NCI-H187 (cell line): ENCODE measurements around the gene HAUS5.

Source experiments
- DNase-seq, 2 experiments: peaks; one replicate each; lab custom pipeline; 2025; lab: John Stamatoyannopoulos, UW

The HAUS5 gene

GRCh38 chr19:35607661-35608060 is 4.9 kb upstream of the HAUS5 start:
- DNase-seq, result no peak

DNA sequence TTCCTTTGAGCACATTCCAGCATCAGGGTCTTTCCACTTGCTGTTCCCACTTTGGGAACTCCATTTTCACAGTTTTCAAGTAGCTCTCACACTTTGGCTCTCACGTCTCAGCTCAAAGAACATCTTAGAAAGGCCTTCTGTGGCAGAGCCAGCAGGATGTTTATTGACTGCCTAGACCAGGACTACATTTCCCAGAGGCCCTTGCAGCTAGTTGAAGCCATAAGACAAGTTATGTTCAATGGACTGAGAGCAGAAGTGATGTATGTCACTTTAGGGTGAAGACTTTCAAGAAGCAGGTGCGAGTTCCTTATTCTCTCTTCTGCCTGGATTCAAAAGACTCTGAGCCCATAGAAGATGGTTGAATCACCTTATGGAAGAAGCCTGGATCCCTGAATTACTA is 4.3 kb upstream of the HAUS5 start:
- no peak for DNase-seq

DNA sequence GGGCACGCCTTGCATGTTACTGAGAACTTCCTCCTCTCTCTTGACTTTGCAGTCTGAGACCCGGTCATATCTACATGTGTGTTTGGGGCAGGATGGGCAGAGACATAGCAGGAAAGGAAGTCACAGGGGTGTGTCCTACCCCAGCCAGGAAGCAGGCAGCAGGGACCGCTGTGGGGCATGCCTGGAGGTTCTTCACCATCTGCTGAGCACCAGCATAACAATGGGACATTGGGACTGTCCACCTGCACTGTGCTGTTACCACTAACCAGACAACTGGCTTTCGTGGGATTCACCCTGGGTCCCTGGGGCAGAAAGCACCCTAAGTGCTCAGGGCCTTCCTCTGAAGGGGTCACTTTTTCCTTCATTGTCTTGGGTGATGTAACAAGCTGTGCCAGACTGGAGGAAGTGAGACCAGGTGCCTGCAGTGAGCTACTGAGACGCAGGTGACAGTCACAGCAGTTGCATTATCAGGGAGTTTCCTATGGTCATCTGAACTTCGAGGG is 2.6 kb upstream of the HAUS5 start:
- no peak for DNase-seq

GRCh38 chr19:35612224-35612558 is 344 bp upstream of the HAUS5 start:
- DNase-seq, result no peak

DNA sequence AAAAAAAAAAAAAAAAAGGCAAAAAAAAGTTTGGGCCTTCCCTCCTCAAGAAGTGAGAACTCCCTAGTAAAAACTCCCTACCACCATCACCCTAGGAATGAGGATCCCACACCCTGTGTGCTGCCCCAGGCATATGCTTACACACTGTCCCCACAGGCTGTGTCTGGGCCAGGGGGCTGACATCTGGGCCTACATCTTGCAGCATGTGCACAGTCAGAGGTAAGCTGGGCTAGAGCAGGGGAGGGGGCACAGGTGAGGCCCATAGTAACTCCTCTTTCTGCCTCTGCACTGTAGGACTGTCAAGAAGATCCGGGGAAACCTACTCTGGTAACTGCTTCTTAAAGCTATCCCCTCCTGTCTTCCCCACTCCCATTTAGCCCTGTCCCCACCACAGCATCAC is 1.0 kb downstream of the HAUS5 start:
- DNase-seq, result no peak

DNA sequence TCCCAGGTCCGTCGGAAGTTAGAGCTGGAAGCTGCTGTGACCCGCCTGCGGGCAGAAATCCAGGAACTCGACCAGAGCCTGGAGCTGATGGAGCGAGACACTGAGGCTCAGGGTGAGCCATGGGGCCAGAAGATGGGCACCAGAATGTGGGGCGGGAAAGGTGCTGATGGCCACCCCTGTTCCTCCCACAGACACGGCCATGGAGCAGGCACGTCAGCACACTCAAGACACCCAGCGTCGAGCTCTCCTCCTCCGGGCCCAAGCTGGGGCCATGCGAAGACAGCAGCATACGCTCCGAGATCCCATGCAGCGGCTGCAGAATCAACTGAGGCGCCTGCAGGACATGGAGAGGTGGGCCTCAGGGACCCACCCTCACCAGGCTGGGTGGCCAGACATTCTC is 2.5 kb downstream of the HAUS5 start:
- no peak for DNase-seq

DNA sequence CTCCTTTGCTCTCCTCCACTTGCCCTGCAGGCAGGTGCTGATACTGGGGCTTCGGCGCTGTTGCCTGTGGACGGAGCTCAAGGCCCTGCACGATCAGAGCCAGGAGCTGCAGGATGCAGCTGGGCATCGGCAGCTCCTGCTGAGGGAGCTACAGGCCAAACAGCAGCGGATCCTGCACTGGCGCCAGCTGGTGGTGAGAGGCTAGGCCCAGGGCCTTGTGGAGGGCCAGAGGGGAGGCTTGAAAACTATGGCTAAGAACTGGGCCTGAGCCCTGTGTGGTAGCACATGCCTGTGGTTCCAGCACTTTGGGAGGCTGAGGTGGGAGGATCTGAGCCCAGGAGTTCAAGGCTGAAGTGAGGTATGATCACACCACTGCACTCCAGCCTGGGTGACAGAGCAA is 6.3 kb downstream of the HAUS5 start:
- no peak for DNase-seq

DNA sequence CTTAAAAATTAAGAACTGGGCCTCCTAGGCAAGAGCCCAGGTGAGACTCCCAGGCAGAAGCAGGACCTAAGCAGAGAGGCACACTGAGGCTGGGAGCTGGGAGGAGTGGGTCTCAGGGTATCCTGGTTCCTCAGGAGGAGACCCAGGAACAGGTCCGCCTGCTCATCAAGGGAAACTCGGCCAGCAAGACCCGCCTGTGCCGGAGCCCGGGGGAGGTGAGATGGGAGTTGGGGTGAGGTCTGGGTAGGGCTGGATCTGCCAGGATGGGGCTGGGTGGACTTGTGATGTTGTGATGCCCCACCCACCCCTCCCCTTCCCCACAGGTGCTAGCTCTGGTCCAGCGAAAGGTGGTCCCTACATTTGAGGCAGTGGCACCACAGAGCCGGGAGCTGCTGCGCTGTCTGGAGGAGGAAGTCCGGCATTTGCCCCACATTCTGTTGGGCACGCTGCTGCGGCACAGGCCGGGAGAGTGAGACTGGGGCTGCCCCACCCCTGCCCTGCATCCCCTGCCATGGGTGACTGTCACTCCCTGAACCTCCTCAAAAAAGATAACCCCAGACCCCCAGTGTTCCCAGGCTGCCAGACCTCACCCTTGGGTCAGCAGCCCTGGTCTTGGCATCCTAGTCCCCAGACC is 6.9 kb downstream of the HAUS5 start:
- no peak for DNase-seq

- no peak for DNase-seq
Observed at GRCh38 chr19:35620001-35620400, 7.5 kb downstream of the HAUS5 start.

DNA sequence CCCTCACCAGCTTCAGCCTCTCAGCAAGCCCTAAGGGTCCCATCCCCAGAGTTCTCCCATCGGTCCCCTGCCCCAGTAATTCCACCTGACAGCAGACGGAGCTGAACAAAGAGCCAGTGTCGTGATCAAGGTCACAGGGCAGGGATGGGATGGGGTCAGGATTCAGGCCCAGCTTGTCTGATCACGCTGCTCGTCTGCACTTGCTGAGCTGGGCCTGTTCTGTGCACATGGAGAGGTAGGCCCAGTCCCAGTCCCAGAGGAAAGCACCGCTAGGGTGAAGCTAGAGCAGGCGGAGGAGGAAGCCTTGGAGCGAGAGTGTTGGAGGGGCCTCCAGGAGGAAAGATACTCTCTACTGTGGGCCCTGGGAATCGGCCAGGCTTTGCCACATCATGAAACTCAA is 9.2 kb downstream of the HAUS5 start:
- DNase-seq, result no peak

DNA sequence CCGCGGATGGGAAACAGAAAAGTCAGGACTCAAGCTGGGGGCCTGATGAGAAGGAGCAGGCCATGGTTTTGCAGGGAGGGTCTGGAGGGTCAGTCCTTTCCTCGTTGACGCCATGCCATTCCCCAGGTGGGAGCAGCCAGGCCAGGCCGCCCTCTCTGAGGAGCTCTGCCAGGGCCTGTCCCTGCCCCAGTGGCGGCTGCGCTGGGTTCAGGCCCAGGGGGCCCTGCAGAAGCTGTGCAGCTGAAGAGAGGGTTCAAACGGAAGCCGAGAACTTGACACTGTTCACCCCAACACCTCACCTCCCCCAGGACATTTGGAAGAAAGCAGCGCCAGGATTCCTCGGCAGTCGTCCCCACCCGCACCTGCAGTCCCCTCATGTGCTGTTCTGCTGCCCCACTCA is 10.2 kb downstream of the HAUS5 start:
- DNase-seq, result no peak

- DNase-seq, result no peak
Observed at GRCh38 chr19:35623327-35624010, 10.9 kb downstream of the HAUS5 start.

DNA sequence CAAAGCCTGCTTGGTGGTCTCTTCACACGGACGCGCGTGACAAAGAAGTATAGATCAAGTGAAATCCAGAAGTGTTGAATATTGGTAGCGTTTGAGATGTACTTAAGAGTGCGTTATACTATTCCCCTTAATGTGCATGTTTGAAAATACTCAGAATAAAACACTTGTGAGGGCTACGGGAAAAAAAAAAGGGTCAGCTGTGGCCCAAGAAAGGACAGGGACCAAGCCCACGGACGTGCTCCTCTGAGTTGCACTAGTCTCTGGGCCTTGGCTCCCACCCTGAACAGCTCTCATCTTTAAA is 15.7 kb downstream of the HAUS5 start:
- no peak for DNase-seq

- peak; percentile 96 to 98 for DNase-seq
Observed at GRCh38 chr19:35628565-35629331, 16.2 kb downstream of the HAUS5 start, which contains the start of gene RBM42. RBM42 (plus strand) TSS chr19:35629036; CDS start chr19:35629154, 118 bp downstream.

- DNase-seq, result no peak
Observed at GRCh38 chr19:35629332-35629633, 16.7 kb downstream of the HAUS5 start.

DNA sequence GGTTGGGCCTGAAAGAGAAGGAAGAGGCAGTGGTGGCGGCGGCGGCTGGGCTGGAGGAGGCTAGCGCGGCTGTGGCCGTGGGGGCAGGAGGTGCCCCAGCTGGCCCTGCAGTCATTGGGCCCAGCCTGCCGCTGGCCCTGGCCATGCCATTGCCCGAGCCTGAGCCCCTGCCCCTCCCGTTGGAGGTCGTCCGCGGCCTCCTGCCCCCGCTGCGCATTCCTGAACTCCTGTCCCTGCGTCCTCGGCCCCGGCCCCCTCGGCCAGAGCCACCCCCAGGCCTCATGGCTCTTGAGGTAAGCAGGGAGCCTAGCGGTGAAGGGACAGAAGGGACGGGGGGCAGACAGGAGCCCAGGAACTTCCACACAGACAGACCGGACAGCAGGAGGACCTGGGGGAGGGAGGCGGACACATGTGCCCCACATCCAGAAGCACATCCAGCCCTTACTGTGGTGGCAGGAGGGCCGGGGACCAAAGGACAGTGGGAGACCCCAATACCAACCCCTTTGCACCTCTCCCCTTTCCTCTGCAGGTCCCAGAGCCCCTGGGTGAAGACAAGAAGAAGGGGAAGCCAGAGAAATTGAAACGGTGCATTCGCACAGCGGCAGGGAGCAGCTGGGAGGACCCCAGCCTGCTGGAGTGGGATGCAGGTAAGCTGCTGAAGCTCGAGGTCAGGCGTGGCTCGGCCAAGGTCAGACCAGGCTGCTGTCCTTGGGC is 21.3 kb downstream of the HAUS5 start:
- DNase-seq, result no peak

DNA sequence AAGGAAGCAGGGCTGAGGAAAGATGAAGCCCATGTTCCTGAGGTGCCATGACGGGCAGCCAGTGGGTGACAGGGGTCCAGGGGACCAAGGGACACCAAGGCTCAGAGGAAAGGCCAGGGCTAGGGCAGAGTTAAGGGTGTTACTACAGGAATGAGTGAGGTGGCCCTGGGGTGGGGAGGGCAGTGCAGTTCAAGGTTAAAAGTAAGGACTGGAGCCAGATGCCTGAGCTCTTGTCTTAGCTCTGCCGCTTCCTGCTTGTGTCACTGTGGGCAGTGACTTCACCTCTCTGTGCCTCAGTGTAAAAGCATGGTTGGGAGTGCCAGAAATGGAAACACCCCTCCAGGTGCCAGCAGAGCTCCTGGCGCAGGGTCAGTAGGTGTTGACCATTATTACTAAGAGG is 24.1 kb downstream of the HAUS5 start:
- DNase-seq, result no peak

GRCh38 chr19:35637165-35637564 is 24.6 kb downstream of the HAUS5 start:
- no peak for DNase-seq

DNA sequence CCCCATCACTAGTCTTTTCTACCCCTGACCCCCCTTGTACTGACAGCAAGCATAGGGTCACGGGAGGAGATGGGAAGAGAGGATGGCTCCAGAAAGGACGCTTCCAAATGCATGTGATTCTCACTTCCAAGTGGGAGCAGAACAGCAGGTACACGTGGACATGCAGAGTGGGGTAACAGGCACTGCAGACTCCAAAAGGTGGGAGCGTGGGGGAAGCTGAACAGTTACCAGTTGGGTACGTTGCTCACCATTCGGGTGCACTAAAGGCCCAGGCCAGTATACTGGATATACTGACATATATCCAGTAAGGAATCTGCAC is 26.7 kb downstream of the HAUS5 start:
- no peak for DNase-seq

GRCh38 chr19:35639863-35640262 is 27.3 kb downstream of the HAUS5 start:
- DNase-seq, result no peak

DNA sequence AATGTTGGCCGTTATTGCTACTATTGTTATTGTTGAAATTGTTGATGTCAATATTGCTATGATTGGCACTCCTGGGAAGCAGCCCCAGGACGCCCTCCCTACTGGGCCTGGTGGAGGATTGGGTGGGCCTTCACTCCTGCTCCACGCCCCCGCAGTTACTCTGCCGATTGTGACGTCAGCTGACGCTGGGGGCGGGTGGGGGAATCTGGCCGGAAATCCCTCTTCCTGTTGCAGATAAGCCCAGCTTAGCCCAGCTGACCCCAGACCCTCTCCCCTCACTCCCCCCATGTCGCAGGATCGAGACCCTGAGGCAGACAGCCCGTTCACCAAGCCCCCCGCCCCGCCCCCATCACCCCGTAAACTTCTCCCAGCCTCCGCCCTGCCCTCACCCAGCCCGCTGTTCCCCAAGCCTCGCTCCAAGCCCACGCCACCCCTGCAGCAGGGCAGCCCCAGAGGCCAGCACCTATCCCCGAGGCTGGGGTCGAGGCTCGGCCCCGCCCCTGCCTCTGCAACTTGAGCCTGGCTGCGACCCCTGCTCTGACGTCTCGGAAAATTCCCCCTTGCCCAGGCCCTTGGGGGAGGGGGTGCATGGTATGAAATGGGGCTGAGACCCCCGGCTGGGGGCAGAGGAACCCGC is 29.1 kb downstream of the HAUS5 start, which contains the start of gene ETV2:
Gene ETV2 (plus strand): TSS at position 231 of the 637 bp plus-strand sequence. CDS start 716 bp downstream, outside the sequence.
- DNase-seq, result no peak

GRCh38 chr19:35642312-35642711 is 29.8 kb downstream of the HAUS5 start:
- no peak for DNase-seq
